H1 (cell line): Measurements from ENCODE around the gene PACSIN2.

Source experiments
- TCF12 ChIP-seq: IDR thresholded peaks from 2 replicates; pipeline ENCODE4 v1.6.1; 2011; ENCODE audit warnings: low read depth, mild to moderate bottlenecking, low read length
- TEAD4 ChIP-seq: IDR thresholded peaks from 2 replicates; pipeline ENCODE4 v1.6.1; 2012; ENCODE audit warnings: low read depth, low read length, inconsistent platforms, mixed read lengths
- TF ChIP-seq, protein P1 (sequence below): IDR thresholded peaks from 2 replicates; pipeline ENCODE4 v1.6.1; 2011; ENCODE audit warnings: low read length, improper control_type of control experiment

DNA sequence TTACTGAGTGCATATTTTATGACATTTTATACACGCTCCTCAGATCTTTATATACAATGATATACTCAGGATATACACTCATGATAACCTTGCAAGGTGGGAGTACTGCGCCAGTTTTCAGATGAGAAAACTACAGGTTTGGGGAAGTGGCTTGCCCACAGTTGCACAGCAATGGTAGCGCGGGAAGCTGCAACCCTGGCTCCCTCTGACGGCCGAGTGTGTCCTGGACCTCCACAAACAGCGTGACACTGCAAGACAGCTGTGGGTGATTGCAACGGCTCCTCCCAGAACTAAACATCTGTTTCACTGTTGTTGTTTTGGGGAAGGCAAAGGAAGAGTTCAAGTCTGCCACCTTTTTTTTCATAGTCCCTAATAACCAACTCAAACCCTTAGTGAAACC lies 47.0 kb downstream of the PACSIN2 start:
- TF ChIP-seq TCF12 (no peak), TEAD4 (no peak)
- TF ChIP-seq, protein P1, sequence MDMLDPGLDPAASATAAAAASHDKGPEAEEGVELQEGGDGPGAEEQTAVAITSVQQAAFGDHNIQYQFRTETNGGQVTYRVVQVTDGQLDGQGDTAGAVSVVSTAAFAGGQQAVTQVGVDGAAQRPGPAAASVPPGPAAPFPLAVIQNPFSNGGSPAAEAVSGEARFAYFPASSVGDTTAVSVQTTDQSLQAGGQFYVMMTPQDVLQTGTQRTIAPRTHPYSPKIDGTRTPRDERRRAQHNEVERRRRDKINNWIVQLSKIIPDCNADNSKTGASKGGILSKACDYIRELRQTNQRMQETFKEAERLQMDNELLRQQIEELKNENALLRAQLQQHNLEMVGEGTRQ, result no peak
